HEK293 (cell line): Measurements from ENCODE around the gene SPRR5.

Source experiments
- CTCF ChIA-PET: fragments of 350-600 bp; formaldehyde crosslinking; extraction: SDS; loops from one replicate; lab custom pipeline; 2021; ENCODE audit warnings: antibody characterized with exemption; lab: Yijun Ruan, JAX
- POLR2A ChIA-PET: fragments of 300-600 bp; formaldehyde crosslinking; extraction: SDS; loops from one replicate; lab custom pipeline; 2020; ENCODE audit warnings: antibody characterized with exemption, inconsistent platforms; lab: Yijun Ruan, JAX
- H3K27ac ChIP-seq: fragments of 200-500 bp; sonication (Bioruptor generic); 2 replicates; pipeline ENCODE4 v1.5.1; 2014; ENCODE audit warnings: low read depth, low read length, control low read depth, inconsistent platforms; ENCODE audit errors: extremely low read depth
- H3K36me3 ChIP-seq, 2 experiments: fragments of 200-500 bp in 1 of 2; sonication (Bioruptor generic) in 1 of 2; 1 replicate in 1 of 2; 2 replicates in 1 of 2; pipeline ENCODE4 v1.5.1; 2014 to 2017; ENCODE audit warnings: inconsistent platforms in 2 of 2, low read length in 2 of 2; ENCODE audit not compliant: control insufficient read depth in 2 of 2, insufficient read depth in 1 of 2
- H3K4me1 ChIP-seq: fragments of 200-500 bp; sonication (Bioruptor generic); 2 replicates; pipeline ENCODE4 v1.5.1; 2014; ENCODE audit warnings: mild to moderate bottlenecking, low read length, inconsistent platforms; ENCODE audit not compliant: control insufficient read depth, insufficient read depth
- H3K4me3 ChIP-seq: 2 replicates; pipeline ENCODE4 v1.5.1; 2011; ENCODE audit warnings: low read depth, mild to moderate bottlenecking, control low read depth, low read length, moderate library complexity
- H3K9me3 ChIP-seq: fragments of 200-500 bp; sonication (Bioruptor generic); 2 replicates; pipeline ENCODE4 v1.5.1; 2014; ENCODE audit warnings: low read depth, low read length, inconsistent platforms; ENCODE audit not compliant: control insufficient read depth, insufficient read depth
- AEBP2 ChIP-seq: fragments of 450-650 bp; formaldehyde crosslinking; IDR thresholded peaks from 2 replicates; pipeline ENCODE4 v1.5.1; 2016; ENCODE audit warnings: missing biosample characterization, missing genetic modification characterization, borderline replicate concordance
- ATF2 ChIP-seq: fragments of 450-650 bp; formaldehyde crosslinking; IDR thresholded peaks from 2 replicates; pipeline ENCODE4 v1.5.1; 2016; ENCODE audit warnings: missing biosample characterization, missing genetic modification characterization, low read depth
- BCL6B ChIP-seq: fragments of 450-650 bp; formaldehyde crosslinking; IDR thresholded peaks from 2 replicates; pipeline ENCODE4 v1.5.1; 2017; ENCODE audit warnings: missing biosample characterization, missing genetic modification characterization
- KLF16 ChIP-seq: fragments of 450-650 bp; formaldehyde crosslinking; IDR thresholded peaks from 2 replicates; pipeline ENCODE4 v1.5.1; 2017; ENCODE audit warnings: missing biosample characterization, missing genetic modification characterization
- MZF1 ChIP-seq: fragments of 450-650 bp; formaldehyde crosslinking; IDR thresholded peaks from 2 replicates; pipeline ENCODE4 v1.5.1; 2017; ENCODE audit warnings: missing biosample characterization, missing genetic modification characterization, borderline replicate concordance
- ZBTB20 ChIP-seq: fragments of 450-650 bp; formaldehyde crosslinking; IDR thresholded peaks from 2 replicates; pipeline ENCODE4 v1.5.1; 2016; ENCODE audit warnings: missing biosample characterization, missing genetic modification characterization
- ZBTB8A ChIP-seq: fragments of 450-650 bp; formaldehyde crosslinking; IDR thresholded peaks from 2 replicates; pipeline ENCODE4 v1.5.1; 2016; ENCODE audit warnings: missing biosample characterization, missing genetic modification characterization
- ZFP69B ChIP-seq: fragments of 450-650 bp; formaldehyde crosslinking; IDR thresholded peaks from 2 replicates; pipeline ENCODE4 v1.5.1; 2016; ENCODE audit warnings: missing biosample characterization, missing genetic modification characterization
- ZNF169 ChIP-seq: fragments of 450-650 bp; formaldehyde crosslinking; IDR thresholded peaks from 2 replicates; pipeline ENCODE4 v1.5.1; 2016; ENCODE audit warnings: missing biosample characterization, missing genetic modification characterization
- ZNF184 ChIP-seq: fragments of 450-650 bp; IDR thresholded peaks from 2 replicates; pipeline ENCODE4 v1.5.1; 2018; ENCODE audit warnings: missing biosample characterization, mild to moderate bottlenecking, missing genetic modification characterization
- ZNF248 ChIP-seq: fragments of 450-650 bp; formaldehyde crosslinking; IDR thresholded peaks from 2 replicates; pipeline ENCODE4 v1.5.1; 2017; ENCODE audit warnings: missing biosample characterization, missing genetic modification characterization
- ZNF280D ChIP-seq: fragments of 450-650 bp; formaldehyde crosslinking; IDR thresholded peaks from 2 replicates; pipeline ENCODE4 v1.5.1; 2016; ENCODE audit warnings: missing biosample characterization, missing genetic modification characterization
- ZNF324 ChIP-seq: fragments of 450-650 bp; formaldehyde crosslinking; IDR thresholded peaks from 2 replicates; pipeline ENCODE4 v1.5.1; 2016; ENCODE audit warnings: missing biosample characterization, missing genetic modification characterization
- ZNF433 ChIP-seq: fragments of 450-650 bp; formaldehyde crosslinking; IDR thresholded peaks from 2 replicates; pipeline ENCODE4 v1.5.1; 2016; ENCODE audit warnings: missing biosample characterization, missing genetic modification characterization, low read depth
- ZNF692 ChIP-seq: fragments of 450-650 bp; formaldehyde crosslinking; IDR thresholded peaks from 2 replicates; pipeline ENCODE4 v1.5.1; 2016; ENCODE audit warnings: missing biosample characterization, missing genetic modification characterization
- ZNF837 ChIP-seq: fragments of 450-650 bp; formaldehyde crosslinking; IDR thresholded peaks from 2 replicates; pipeline ENCODE4 v1.5.1; 2016; ENCODE audit warnings: missing biosample characterization, missing genetic modification characterization
- ZNF843 ChIP-seq: fragments of 450-650 bp; formaldehyde crosslinking; IDR thresholded peaks from 2 replicates; pipeline ENCODE4 v1.5.1; 2016; ENCODE audit warnings: missing biosample characterization, missing genetic modification characterization

The SPRR5 gene

GRCh38 chr1:152917794-152918193 lies 29.2 kb upstream of the SPRR5 start (continued):
- TF ChIP-seq MZF1 (tag by site-specific recombination) (no peak), ZNF280D (tag by site-specific recombination) (no peak), BCL6B (tag by site-specific recombination) (no peak), ZNF837 (tag by site-specific recombination) (no peak), AEBP2 (tag by site-specific recombination) (no peak)

- H3K9me3 ChIP-seq: no peaks in the 10 kb centered on the region
- POLR2A ChIA-PET: no interaction called here
- H3K27ac ChIP-seq: no peak overlapping the region
- H3K36me3 ChIP-seq: no peaks in the 10 kb centered on the region
- CTCF ChIA-PET: interaction anchor here (0.6 to 3.7 kb wide), 6 partner anchors 14 to 631 kb away, joined by 3 to 17 read pairs (median 5); no protein-coding TSS in a partner anchor
- no peak for TF ChIP-seq ZNF692 (tag by site-specific recombination)
- TF ChIP-seq ZNF324 (tag by site-specific recombination): no peak
- TF ChIP-seq ZBTB8A: no peak
- TF ChIP-seq ZFP69B (tag by site-specific recombination): no peak
- TF ChIP-seq ATF2 (tag by site-specific recombination): no peak
- TF ChIP-seq ZNF184 (tag by site-specific recombination): no peak
- no peak for TF ChIP-seq ZNF433 (tag by site-specific recombination)
- TF ChIP-seq KLF16: no peak
- TF ChIP-seq ZNF843 (tag by site-specific recombination): no peak
- no peak for TF ChIP-seq ZNF169 (tag by site-specific recombination)
- no peak for TF ChIP-seq ZNF248 (tag by site-specific recombination)
- no peak for TF ChIP-seq ZBTB20 (tag by site-specific recombination)
- no peaks in the 10 kb centered on the region for H3K4me1 ChIP-seq
- H3K4me3 ChIP-seq: no peak overlapping the region
Observed at GRCh38 chr1:152919071-152919470, 27.9 kb upstream of the SPRR5 start.
